ENCODE measurements around the gene ADAMTS2.

ADAMTS2 gene

GRCh38 chr5:179303451-179304200 lies 41.6 kb downstream of the ADAMTS2 start:
- no peak overlapping the region for H3K4me3 ChIP-seq (ENCODE audit: low read depth, low read length)
- no peak for TF ChIP-seq CTCF (IDR thresholded peaks at IDR 0.05; ENCODE audit: borderline replicate concordance, insufficient read depth, low read depth, low read length)

GRCh38 chr5:179302499-179303185 lies 42.6 kb downstream of the ADAMTS2 start:
- no peak overlapping the region for H3K4me3 ChIP-seq (ENCODE audit: low read depth, low read length)
- TF ChIP-seq CTCF (IDR thresholded peaks at IDR 0.05; ENCODE audit: borderline replicate concordance, insufficient read depth, low read depth, low read length), result no peak

GRCh38 chr5:179301796-179302195 lies 43.5 kb downstream of the ADAMTS2 start:
- H3K4me3 ChIP-seq (ENCODE audit: low read depth, low read length), result no peak overlapping the region

GRCh38 chr5:179301376-179301775 lies 43.9 kb downstream of the ADAMTS2 start:
- TF ChIP-seq CTCF (IDR thresholded peaks at IDR 0.05; ENCODE audit: borderline replicate concordance, insufficient read depth, low read depth, low read length), result no peak
- no peak overlapping the region for H3K4me3 ChIP-seq (ENCODE audit: low read depth, low read length)

More at GRCh38 chr5:179301796-179302195, 43.5 kb downstream of the ADAMTS2 start:
- no peak for TF ChIP-seq CTCF (IDR thresholded peaks at IDR 0.05; ENCODE audit: borderline replicate concordance, insufficient read depth, low read depth, low read length)

- TF ChIP-seq CTCF (IDR thresholded peaks at IDR 0.05; ENCODE audit: borderline replicate concordance, insufficient read depth, low read depth, low read length), result no peak
- no peak overlapping the region for H3K4me3 ChIP-seq (ENCODE audit: low read depth, low read length)
Measured at GRCh38 chr5:179300581-179301180, 44.6 kb downstream of the ADAMTS2 start.

- TF ChIP-seq CTCF (IDR thresholded peaks at IDR 0.05; ENCODE audit: borderline replicate concordance, insufficient read depth, low read depth, low read length), result no peak
- H3K4me3 ChIP-seq (ENCODE audit: low read depth, low read length), result no peak overlapping the region
Measured at GRCh38 chr5:179298181-179298993, 46.9 kb downstream of the ADAMTS2 start.
